ENCODE data around the gene KLRC1.
"Not testable (repeated sequence)": the region's sequence is repeated elsewhere in the genome, so short reads cannot be mapped to it uniquely, and the experiment has no call there.

Gene KLRC1

DNA sequence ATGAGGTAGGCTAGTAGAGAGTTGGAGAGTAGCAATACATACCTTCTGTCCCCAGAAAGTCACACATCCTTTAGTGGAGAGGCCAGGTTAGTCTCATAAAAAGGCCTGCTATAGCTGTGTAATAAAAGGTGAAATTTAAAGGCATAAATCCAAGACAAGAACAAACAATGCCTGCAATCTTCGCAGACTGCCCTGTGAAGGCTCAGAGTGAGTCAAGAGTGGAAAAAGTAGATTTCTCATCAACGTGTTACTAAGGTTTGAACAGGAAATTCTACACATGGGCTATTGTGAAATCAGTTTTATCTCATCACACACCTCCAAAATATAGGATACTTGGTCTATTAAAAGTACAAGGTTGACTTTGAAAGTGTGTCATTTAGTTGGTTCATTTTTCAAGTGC is at the start of gene KLRC1:
Gene KLRC1 (minus strand): TSS at position 222 of the 400 bp plus-strand sequence. CDS start 2,221 bp downstream, outside the sequence.
- no peak for DNase-seq

DNA sequence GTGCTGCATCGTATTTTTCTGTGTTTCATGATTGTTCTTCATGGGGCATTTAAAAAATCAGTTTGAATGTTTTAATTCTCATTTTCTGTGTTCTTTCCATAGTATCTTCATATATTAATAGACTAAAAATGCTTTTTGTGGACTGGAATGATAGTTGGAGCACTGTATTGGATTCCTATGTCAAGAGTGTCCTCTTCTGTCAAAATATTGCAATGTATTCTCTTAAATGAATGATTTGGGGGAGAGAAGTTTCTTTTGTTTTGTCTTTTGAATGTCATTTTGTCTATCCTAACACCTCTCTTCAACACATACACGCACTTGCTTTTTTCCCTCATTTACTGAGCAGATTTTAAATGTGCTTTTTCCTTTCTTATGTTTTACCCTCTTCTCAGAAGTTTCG is 47.9 kb upstream of the KLRC1 start:
- peak; percentile 75 for DNase-seq

DNA sequence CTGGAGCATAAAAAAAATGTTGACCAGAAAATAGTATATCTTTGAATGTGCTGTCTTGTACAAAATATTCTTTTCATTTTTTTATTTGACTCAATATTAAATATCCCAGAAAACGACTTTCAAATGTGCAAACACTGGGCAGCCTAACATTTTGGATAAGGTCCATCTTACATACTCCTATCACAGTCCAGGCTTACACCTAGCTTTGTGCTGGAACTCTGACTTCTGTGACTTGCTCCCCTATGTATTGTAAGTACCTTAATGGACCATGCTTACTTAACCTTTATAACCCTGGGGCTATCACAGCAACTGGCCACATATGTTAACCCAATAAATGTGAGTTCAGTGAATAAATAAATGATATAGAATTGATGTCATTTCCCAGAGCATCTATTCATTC is 44.9 kb upstream of the KLRC1 start:
- no peak for DNase-seq

- DNase-seq, result peak; percentile 19
Measured at GRCh38 chr12:10497602-10498001, 44.4 kb upstream of the KLRC1 start.

DNA sequence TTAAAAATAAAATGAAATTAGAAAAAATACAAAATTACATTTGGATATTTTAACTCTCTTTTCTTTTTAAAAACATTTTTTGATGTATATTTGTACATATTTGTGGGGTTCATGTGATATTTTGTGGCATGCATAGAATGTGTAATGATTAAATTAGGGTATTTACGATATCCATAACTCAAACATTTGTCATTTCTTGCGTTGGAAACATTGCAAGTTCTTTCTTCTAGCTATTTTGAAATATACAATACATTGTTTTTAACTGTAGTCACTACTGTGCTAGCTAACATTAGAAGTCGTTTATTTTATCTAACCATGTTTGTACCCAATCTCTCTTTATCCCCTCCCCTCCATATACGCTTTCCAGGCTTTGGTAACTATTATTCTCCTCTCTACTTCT is 38.6 kb upstream of the KLRC1 start:
- no peak for DNase-seq

- not testable (repeated sequence) for DNase-seq
Measured at GRCh38 chr12:10487328-10487727, 34.2 kb upstream of the KLRC1 start.

- not testable (repeated sequence) for DNase-seq
Measured at GRCh38 chr12:10481901-10482300, 28.7 kb upstream of the KLRC1 start.

- DNase-seq, result not testable (repeated sequence)
Measured at GRCh38 chr12:10472808-10473207, 19.6 kb upstream of the KLRC1 start.

GRCh38 chr12:10469701-10470100 is 16.5 kb upstream of the KLRC1 start:
- DNase-seq, result no peak

GRCh38 chr12:10466311-10466710 is 13.1 kb upstream of the KLRC1 start:
- no peak for DNase-seq

- no peak for DNase-seq
Measured at GRCh38 chr12:10457760-10458159, 4.6 kb upstream of the KLRC1 start.

DNA sequence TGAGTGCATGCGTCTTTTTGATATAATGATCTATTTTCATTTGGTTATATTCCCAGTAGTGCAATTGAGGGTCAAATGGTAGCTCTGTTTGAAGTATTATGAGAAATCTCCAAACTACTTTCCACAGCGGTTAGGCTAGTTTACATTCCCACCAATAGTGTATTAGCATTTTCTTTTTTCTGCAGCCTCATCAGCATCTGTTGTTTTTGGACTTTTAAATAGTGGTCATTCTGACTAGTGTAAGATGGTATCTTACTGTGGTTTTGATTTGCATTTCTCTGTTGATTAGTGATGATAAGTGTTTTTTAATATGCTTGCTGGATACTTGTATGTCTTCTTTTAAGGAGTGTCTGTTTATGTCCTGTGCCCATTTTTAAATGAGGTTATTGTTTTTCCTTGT is 3.7 kb upstream of the KLRC1 start:
- no peak for DNase-seq

DNA sequence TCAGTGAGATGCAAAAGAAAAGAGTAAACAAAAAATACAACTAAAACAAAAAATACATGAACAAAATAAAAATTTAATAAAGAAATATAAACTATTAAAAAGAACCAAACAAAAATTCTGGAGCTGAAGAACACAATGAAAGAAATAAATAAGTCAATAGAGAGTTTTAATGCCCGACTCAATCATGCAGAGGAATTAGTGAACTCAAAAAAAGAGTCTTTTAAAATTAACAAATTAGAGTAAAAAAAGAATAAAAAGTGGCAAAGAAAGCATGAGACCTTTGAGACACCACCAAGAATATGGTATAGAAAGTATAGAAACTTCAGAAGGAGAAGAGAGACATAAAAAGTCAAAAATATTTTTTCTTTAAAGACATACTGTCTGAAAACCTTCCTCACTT is 2.6 kb upstream of the KLRC1 start:
- no peak for DNase-seq

- no peak for DNase-seq
Measured at GRCh38 chr12:10454531-10454930, 1.4 kb upstream of the KLRC1 start.

GRCh38 chr12:10448236-10448635 is 4.9 kb downstream of the KLRC1 start:
- no peak for DNase-seq

DNA sequence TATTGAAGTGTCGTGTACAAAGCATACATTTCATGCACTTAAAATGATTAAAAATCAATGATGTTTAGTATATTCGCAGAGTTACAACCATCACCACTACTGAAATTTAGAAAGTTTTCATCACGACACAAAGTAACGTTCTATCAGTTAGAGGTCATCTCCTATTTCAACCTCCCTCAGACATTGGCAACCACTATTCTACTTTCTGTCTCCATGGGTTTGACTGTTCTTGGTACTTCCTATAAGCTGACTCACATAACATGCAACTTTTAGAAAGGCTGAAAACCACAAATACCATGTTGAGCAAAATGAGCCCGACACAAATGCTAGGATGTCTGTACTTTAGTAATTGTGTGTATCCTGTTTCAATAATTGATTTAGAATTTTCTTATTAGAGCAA is 7.1 kb downstream of the KLRC1 start:
- peak; percentile 65 for DNase-seq

DNA sequence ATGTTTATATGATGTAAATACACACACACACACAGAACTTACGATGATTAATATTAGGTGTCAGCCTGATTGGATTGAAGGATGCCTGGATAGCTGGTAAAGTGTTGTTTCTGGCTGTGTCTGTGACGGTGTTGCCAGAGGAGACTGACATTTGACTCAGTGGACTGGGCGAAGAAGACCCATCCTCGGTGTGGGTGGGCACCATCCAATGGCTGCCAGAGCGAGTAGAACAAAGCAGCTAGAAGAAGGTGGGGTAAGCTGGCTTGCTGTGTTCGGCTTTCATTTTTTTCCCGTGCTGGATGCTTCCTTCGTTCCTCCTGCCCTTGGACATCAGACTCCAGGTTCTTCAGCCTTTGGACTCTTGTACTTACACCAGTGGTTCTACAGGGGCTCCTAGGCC is 12.0 kb downstream of the KLRC1 start:
- not testable (repeated sequence) for DNase-seq

DNA sequence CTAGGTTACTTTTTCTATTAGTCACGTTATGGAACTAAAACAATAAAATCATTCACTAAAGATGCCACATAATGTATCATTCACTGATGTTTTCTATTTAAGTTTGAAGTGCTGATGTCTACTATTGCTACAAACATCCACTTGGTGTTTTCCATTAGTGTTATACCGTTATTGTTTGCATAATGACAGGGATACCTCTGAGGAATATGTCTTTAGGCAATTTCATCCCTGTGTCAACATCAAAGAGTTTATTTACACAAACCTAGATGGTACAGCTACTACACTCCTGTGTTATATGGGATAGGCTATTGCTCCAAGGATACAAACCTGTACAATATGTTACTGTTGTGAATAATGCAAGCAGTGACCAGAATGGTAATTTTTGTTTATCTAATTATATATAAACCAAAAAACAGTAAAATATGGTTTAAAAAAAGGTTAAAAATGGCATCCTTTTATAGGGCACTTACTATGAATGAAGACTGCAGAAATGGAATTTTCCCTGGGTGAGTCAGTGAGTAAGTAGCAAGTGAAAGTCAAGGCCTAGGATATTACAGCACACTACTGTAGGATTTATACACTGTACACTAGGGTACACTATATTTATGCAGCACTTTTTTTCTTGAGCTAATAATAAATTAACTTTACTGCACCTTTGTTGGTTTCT is 13.4 kb downstream of the KLRC1 start:
- DNase-seq, result not testable (repeated sequence)

GRCh38 chr12:10437601-10438000 is 15.6 kb downstream of the KLRC1 start:
- DNase-seq, result not testable (repeated sequence)

DNA sequence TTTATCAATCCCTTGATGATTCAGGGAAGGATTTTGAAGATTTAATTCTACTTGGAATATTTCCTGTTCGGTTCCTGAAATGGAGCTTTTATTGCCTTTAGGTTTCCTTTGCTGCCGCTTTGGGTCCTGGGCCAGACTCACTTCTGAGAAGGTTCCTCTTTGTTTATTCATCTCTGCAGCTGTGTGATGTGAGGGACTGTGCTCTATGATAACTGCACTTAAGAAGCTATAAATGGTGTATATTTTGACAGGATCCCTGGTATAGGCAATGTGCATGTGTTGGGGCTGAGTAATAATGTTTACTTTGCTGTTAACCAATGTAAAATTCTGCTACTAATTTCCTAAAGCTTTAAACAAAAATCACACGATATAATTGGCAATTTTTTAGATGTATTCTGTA is 17.4 kb downstream of the KLRC1 start, which contains the start of gene KLRC2:
Gene KLRC2 (minus strand): TSS at position 195 of the 400 bp plus-strand sequence. CDS start 24 bp downstream, at position 171.
- DNase-seq, result peak; percentile 89

- not testable (repeated sequence) for DNase-seq
Measured at GRCh38 chr12:10430623-10431022, 22.6 kb downstream of the KLRC1 start.

DNA sequence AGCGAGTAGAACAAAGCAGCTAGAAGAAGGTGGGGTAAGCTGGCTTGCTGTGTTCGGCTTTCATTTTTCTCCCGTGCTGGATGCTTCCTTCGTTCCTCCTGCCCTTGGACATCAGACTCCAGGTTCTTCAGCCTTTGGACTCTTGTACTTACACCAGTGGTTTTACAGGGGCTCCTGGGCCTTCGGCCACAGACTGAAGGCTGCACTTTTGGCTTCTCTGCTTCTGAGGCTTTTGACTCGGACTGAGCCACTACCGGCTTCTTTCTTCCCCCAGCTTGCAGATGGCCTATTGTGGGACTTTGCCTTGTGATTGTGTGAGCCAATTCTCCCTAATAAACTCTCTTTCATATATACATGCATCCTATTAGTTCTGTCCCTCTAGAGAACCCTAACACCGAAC is 27.2 kb downstream of the KLRC1 start:
- not testable (repeated sequence) for DNase-seq

- not testable (repeated sequence) for DNase-seq
Measured at GRCh38 chr12:10424260-10424899, 28.8 kb downstream of the KLRC1 start.

- not testable (repeated sequence) for DNase-seq
Measured at GRCh38 chr12:10422159-10422558, 31.0 kb downstream of the KLRC1 start.

DNA sequence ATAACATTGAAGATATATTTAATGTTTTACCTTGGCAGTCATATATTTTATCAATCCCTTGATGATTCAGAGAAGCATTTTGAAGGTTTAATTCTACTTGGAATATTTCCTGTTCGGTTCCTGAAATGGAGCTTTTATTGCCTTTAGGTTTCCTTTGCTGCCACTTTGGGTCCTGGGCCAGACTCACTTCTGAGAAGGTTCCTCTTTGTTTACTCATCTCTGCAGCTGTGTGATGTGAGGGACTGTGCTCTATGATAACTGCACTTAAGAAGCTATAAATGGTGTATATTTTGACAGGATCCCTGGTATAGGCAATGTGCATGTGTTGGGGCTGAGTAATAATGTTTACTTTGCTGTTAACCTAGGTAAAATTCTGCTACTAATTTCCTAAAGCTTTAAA is 32.8 kb downstream of the KLRC1 start, which contains the start of gene KLRC3:
Gene KLRC3 (minus strand): TSS at position 262 of the 400 bp plus-strand sequence. CDS start 45 bp downstream, at position 217.
- DNase-seq, result not testable (repeated sequence)
